HG03354 (cell line): ENCODE results near the gene MINDY1.

Experiments used
- ATAC-seq: cut with Tn5 transposase; IDR thresholded peaks from one replicate; pipeline ENCODE4 v1.9.1; 2021; ENCODE audit warnings: mild to moderate bottlenecking; ENCODE audit not compliant: unreplicated experiment, poor library complexity, severe bottlenecking

The MINDY1 gene, protein sequence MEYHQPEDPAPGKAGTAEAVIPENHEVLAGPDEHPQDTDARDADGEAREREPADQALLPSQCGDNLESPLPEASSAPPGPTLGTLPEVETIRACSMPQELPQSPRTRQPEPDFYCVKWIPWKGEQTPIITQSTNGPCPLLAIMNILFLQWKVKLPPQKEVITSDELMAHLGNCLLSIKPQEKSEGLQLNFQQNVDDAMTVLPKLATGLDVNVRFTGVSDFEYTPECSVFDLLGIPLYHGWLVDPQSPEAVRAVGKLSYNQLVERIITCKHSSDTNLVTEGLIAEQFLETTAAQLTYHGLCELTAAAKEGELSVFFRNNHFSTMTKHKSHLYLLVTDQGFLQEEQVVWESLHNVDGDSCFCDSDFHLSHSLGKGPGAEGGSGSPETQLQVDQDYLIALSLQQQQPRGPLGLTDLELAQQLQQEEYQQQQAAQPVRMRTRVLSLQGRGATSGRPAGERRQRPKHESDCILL

DNA sequence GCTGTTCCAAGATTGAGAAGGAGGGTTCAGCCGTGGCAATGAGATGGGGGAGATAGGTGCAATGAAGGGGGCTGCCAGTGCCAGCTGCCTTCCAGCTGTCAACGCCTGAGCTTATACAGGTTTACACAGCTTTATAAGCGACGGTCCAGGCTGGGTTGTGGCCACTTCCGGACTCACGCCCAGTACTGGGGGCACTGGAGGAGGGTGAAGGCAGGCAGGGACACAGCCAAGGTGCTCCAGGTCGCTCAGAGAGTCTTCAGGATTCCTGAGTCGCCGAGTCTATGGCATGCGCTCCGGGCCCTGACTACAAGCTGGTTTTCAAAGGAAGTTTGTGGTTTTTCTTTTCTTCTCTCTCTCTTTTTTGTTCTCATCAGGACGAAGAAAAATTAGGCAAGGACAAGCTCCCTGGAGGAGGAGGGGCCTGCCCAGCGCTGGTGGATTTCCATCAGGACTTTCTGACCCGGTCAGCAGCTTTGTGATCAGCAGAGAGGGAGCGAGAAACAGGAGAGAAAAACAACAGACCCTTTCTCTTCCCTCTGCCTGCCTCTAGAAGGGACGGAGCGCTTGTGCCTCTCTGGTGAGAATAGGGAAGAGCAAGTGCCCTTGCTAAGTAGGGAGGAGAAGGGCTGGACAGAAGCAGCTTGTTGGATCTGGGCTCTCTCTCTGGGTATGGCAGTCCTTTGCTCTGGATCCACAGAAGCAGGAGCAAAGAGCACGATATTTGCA, at the start of gene MINDY1:
Gene MINDY1 (minus strand): TSS at position 576 of the 726 bp plus-strand sequence. CDS start 4,285 bp downstream, outside the sequence.
- no peak for ATAC-seq

GRCh38 chr1:151056149-151056548, 49.4 kb upstream of the MINDY1 start:
- ATAC-seq = no peak

DNA sequence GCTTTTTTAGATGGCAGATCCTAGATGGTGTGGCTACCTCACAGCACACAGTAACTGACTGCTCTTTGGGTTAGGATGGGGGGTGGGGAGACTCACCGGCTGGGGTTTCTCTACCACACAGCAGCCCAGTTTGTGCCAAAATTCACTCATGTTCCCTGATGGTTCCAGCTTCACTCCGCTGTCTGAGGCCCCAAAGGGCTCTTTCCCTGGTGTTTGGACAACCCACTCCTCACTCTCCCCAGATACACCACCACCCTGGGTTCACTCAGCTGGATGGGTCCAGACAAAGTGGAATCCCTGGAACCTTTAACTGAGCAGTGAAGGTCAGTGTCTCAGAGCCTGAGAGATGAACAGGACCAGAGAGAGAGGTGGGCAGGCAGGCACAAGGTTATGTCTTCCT, 48.9 kb upstream of the MINDY1 start:
- ATAC-seq = no peak

GRCh38 chr1:151054971-151055547, 48.4 kb upstream of the MINDY1 start:
- ATAC-seq = no peak

- no peak for ATAC-seq
Observed at GRCh38 chr1:151051356-151052009, 44.8 kb upstream of the MINDY1 start.

DNA sequence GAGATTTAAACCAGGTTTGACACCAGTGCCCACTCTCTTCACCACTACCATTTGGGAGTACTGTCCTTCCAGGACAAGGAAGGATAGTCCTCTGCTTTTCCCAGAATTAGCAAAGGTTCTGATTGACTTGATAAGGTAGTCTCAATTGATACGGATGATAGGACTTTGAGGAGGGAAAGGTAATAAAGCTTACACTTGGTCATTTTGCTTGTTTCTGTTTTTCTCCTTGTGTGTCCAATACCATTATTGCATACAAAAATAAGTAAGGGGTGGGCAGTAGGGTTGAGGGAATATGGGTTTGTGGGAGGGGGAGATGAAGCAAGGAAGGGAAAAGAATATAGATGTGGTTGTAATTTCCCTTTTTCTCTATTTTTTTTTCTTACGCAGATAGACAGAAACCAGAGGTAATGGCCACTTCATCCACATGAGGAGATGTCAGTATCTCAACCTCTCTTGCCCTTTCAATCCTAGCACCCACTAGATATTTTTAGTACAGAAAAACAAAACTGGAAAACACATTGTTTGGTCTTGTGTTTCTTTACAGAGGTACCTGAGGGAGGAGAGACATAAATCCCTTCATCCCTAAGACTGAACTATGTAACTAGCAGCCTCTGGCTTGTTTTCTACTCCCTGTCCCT, 43.5 kb upstream of the MINDY1 start:
- no peak for ATAC-seq

GRCh38 chr1:151049458-151049857, 42.8 kb upstream of the MINDY1 start:
- no peak for ATAC-seq

DNA sequence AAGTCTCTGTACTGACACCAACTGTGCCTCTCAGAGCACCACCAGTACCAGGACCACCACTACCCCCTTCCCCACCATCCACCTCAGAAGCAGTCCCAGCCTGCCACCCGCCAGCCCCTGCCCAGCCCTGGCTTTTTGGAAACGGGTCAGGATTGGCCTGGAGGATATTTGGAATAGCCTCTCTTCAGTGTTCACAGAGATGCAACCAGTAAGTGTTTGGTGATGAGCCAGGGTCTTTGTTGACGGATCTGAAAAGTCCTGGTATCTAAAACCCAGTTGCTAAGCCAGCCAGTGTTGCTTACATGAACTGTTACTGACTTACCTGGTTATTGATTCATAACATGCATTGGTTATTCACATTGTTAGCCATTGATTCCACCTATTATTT, 41.9 kb upstream of the MINDY1 start:
- peak; percentile 5 for ATAC-seq

DNA sequence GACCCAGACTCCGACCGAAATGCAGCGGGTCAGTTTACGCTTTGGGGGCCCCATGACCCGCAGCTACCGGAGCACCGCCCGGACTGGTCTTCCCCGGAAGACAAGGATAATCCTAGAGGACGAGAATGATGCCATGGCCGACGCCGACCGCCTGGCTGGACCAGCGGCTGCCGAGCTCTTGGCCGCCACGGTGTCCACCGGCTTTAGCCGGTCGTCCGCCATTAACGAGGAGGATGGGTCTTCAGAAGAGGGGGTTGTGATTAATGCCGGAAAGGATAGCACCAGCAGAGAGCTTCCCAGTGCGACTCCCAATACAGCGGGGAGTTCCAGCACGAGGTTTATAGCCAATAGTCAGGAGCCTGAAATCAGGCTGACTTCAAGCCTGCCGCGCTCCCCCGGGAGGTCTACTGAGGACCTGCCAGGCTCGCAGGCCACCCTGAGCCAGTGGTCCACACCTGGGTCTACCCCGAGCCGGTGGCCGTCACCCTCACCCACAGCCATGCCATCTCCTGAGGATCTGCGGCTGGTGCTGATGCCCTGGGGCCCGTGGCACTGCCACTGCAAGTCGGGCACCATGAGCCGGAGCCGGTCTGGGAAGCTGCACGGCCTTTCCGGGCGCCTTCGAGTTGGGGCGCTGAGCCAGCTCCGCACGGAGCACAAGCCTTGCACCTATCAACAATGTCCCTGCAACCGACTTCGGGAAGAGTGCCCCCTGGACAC, 41.4 kb upstream of the MINDY1 start:
- peak; percentile 78 for ATAC-seq

DNA sequence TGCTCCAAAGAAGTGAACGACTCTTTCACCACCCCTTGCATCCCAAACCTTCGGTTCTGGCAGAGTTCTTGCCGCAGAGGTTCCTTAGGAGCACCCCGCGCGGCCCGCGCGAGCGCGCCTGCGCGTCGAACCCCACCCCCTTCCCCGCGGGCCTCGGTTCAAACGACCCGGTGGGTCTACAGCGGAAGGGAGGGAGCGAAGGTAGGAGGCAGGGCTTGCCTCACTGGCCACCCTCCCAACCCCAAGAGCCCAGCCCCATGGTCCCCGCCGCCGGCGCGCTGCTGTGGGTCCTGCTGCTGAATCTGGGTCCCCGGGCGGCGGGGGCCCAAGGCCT, 40.9 kb upstream of the MINDY1 start, which contains the start of gene C1orf56:
Gene C1orf56 (plus strand): TSS at position 161 of the 334 bp plus-strand sequence. CDS start 97 bp downstream, at position 258.
- peak; percentile 49 for ATAC-seq

DNA sequence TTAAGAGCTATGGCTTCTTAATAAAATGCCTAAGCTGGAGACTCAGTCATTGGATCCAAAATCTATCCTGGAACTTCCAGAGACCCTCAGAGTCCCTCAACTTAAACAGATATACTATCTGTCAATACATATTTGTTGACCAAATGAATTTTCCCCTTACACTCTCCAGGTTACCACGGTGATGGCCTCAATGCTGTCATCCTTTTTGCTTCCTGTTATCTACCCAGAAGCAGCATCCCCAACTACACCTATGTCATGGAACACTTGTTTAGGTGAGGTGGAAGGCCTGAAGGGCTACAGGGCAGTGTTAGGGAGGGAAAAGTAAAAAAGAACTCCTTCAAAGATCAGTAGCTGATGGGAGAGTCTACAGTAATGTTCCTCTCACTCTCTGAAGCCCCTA, 36.5 kb upstream of the MINDY1 start:
- no peak for ATAC-seq

GRCh38 chr1:151039521-151039920, 32.8 kb upstream of the MINDY1 start:
- ATAC-seq = no peak

DNA sequence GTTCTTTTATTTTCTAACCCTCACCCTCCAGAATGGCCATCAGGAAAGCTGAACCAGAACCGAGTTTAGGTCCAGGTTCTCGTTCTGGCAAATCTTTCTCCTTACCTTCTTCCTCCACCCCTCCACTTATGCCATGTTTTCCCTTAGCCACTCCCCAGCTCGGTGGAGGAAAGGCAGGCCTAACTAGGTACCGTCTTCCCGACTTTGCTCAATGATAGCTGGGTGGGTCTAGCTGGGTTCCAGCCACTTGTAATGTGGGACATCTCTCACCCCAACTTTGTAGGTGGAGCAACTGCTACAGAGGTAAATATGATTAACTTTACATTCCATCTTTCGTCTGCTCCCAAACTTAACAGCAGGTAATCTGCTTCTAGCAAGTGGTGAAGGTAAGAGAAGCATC, 30.3 kb upstream of the MINDY1 start:
- no peak for ATAC-seq

DNA sequence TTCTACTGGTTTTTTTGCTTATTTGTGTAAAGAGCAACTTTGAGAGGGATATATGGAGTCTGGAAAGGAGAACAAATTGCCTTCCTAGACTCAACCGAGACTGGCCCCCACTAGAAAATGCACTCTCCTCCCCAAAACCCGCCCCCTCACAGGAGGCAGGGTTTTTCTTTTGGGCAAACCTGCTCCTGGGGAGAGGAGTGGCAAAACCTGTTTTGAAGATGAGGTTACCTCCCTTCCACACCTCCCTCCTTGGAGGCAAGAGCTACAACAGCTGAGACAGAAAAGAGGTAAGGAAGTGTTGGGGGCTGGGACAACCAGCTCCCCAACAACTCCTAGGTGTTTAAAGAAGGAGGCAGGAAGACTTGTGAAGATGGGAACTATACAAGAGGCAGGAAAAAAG, 29.7 kb upstream of the MINDY1 start, which contains the start of gene BNIPL:
Gene BNIPL (plus strand): TSS at position 231 of the 400 bp plus-strand sequence. CDS start 140 bp downstream, at position 371.
- ATAC-seq = no peak

DNA sequence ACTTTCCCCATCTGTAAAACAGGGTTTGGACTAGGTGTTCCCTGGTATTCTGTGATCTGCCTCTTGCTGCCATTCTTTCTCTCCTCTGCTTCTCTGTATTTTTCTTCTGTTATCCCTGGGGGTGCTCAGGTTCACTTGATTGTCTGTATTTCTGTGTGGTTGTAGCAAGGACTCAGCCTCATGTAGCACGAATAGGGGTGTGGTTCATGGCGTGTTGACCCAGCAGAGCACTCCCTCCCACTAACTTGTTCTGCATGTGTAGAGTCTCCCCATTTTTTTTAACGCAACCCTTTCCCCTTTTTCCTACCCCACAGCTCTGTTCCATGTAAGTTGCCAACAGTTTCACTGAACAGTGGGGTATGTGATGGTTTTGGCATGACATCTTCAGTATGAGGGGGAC, 28.5 kb upstream of the MINDY1 start:
- no peak for ATAC-seq

GRCh38 chr1:151032164-151032563, 25.5 kb upstream of the MINDY1 start:
- no peak for ATAC-seq

GRCh38 chr1:151026460-151026859, 19.8 kb upstream of the MINDY1 start:
- no peak for ATAC-seq

GRCh38 chr1:151024540-151025146, 17.9 kb upstream of the MINDY1 start:
- no peak for ATAC-seq

DNA sequence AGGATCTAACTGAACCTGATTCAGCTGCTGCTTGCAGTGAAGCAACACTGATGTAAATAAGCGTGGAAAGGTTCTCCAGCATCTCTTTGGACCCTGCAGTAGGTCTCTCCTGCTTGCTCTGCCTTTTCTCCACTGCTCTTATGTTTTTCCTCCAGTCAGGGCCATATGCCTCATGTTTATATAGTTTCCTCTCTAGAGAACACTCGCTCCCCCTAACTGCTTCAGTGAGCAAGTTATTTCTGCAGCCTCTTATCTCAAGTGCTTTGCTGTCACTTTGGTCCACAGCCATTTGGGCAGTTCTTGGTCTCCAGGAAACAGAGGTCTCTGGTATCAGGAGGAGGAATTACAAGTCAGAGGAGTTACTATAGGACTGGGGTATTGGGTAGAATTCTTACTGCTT, 6.8 kb upstream of the MINDY1 start:
- no peak for ATAC-seq
